ENCODE measurements around the gene BTC. TPM values are rescaled to one million over a fixed set of nuclear protein-coding genes. Genes with fewer than 3 reads are reported as not detected.

The BTC gene
- total RNA-seq, 4 donors from 2014 or later: 6.2 to 7.9 (median 7.6) TPM

DNA sequence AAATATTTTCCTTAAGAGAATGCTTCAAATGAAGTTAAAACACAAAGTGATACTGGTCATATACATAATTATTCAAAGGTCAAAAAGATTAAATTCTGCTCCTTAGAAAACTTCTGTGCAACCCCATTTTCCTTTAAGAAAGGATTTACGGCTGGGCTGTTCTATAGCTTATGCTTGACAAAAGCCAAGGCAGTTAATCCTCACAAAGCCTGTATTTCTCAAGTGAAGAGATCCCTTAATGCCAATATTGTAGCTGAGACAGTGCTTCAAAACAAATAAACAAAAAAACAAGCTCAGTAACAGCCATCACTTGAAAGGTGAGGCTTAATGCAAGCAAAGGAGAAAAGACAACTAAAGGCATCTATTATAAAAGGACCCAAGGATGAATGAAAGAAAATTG is 42.5 kb downstream of the BTC start:
- no peak for TF ChIP-seq POLR2A (IDR thresholded peaks at IDR 0.05)
- TF ChIP-seq, protein P1, sequence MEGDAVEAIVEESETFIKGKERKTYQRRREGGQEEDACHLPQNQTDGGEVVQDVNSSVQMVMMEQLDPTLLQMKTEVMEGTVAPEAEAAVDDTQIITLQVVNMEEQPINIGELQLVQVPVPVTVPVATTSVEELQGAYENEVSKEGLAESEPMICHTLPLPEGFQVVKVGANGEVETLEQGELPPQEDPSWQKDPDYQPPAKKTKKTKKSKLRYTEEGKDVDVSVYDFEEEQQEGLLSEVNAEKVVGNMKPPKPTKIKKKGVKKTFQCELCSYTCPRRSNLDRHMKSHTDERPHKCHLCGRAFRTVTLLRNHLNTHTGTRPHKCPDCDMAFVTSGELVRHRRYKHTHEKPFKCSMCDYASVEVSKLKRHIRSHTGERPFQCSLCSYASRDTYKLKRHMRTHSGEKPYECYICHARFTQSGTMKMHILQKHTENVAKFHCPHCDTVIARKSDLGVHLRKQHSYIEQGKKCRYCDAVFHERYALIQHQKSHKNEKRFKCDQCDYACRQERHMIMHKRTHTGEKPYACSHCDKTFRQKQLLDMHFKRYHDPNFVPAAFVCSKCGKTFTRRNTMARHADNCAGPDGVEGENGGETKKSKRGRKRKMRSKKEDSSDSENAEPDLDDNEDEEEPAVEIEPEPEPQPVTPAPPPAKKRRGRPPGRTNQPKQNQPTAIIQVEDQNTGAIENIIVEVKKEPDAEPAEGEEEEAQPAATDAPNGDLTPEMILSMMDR (IDR thresholded peaks at IDR 0.05): no peak
- Histone ChIP-seq H3K4me3 (replicated peaks in 1 of 3) (no peak overlapping the region), H3K27ac (no peak overlapping the region), H3K9me3 (no peaks in the 10 kb centered on the region), H3K27me3 (no peaks in the 10 kb centered on the region), H3K36me3 (no peaks in the 10 kb centered on the region), H3K4me1 (peaks cover 0 to 8% of the 10 kb centered on the region in 2 donors)
- whole genome bisulfite sequencing, 2 donors: 95 to 97% methylated on average over 1 of the region's 1 CpG
- DNase-seq: no peak
- intact Hi-C loops (cut with DNase I): no loop called here

DNA sequence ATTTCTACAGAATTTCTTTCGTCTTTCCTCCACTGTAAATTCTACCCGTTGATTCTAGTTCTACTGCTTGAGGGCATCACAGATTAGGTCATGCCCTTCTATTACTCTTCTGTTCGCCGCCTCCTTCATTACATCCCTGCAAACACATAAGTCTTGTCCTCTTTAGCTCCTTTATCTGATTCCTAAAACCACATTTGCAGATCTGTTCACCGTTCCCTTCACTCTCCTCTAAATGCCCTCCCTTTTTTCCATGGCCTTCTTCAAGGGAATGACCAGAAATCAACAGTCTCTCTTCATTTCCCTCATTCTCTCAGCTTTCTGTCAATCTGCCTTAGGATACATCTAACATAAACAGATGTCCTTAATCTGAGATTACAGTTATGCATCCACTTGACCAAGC is 43.1 kb downstream of the BTC start:
- intact Hi-C loops (cut with DNase I): no loop called here
- H3K27me3 ChIP-seq: no peaks in the 10 kb centered on the region
- no peak for TF ChIP-seq POLR2A (IDR thresholded peaks at IDR 0.05)
- TF ChIP-seq, protein P1 (IDR thresholded peaks at IDR 0.05): no peak
- DNase-seq: no peak
- no peak overlapping the region for H3K27ac ChIP-seq
- H3K4me3 ChIP-seq (replicated peaks in 1 of 3): no peak overlapping the region
- H3K9me3 ChIP-seq: no peaks in the 10 kb centered on the region
- H3K4me1 ChIP-seq: peaks cover 0 to 8% of the 10 kb centered on the region in 2 donors
- 56 to 68% methylated on average over 5 of the region's 5 CpGs for WGBS, 2 donors
- no peaks in the 10 kb centered on the region for H3K36me3 ChIP-seq

DNA sequence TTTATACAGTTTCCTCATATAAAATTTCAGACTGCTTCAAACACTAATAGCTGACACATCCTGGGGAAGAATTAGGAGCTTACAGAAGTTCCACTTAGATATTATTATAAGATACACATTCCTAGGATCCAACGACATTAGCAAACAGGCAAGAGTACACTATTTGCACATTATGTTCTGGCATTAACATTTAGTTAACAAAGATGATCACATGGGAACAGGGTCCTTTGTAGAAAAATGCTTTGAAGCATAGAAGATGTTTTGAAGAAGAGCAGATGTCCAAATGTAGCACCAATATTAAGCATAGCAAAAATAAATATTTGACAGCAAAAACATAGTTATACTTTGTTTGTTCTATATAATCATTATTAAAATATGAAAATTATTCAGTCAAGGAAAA is 52.1 kb downstream of the BTC start:
- no peak overlapping the region for H3K27ac ChIP-seq
- TF ChIP-seq, protein P1 (IDR thresholded peaks at IDR 0.05): no peak
- TF ChIP-seq POLR2A (IDR thresholded peaks at IDR 0.05): no peak
- H3K4me1 ChIP-seq: no peaks in the 10 kb centered on the region

DNA sequence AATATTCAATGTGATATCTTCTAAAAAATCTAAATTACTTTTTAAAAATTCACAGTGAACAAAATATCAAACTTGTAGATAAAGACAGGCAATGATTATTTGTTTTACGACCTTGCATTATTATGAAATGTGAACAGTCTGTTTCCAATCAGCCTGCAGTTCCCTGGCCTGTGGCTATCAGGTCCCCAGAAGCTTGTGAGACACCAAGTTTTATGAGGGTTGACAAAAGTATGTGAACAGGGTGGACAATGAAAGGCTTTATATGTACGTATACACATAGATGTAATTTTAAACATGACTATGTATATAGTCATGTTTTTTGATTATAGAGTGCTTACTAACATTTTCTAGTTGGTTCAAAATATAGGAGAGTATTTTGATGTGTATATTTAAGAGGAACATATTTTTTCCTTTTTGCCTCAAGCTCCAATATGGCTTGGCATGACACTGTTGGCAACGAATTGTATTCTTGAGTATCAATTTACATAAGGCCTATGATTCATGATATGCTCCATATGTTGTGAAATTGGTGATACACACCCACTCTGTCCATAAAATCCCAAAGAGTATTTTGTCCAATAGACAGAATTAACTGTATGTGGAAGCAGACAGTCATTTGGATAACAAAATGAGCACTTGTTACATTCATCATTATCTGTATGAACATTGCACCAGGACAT is 55.7 kb downstream of the BTC start:
- intact Hi-C loops (cut with DNase I): no loop called here
- no peaks in the 10 kb centered on the region for H3K27me3 ChIP-seq
- H3K27ac ChIP-seq: no peak overlapping the region
- H3K4me3 ChIP-seq (replicated peaks in 1 of 3): no peak overlapping the region
- H3K4me1 ChIP-seq: no peaks in the 10 kb centered on the region
- WGBS, 2 donors: 86 to 92% methylated on average over 3 of the region's 3 CpGs
- no peaks in the 10 kb centered on the region for H3K36me3 ChIP-seq
- TF ChIP-seq, protein P1 (IDR thresholded peaks at IDR 0.05): no peak
- TF ChIP-seq POLR2A (IDR thresholded peaks at IDR 0.05): no peak
- H3K9me3 ChIP-seq: no peaks in the 10 kb centered on the region
- no peak for DNase-seq

More for the DNA sequence above, 52.1 kb downstream of the BTC start:
- Histone ChIP-seq H3K4me3 (replicated peaks in 1 of 3) (no peak overlapping the region), H3K27me3 (no peaks in the 10 kb centered on the region), H3K36me3 (no peaks in the 10 kb centered on the region), H3K9me3 (no peaks in the 10 kb centered on the region)
- 64 to 74% methylated on average over 1 of the region's 1 CpG for whole genome bisulfite sequencing, 2 donors
- intact Hi-C loops (cut with DNase I): no loop called here
- no peak for DNase-seq

DNA sequence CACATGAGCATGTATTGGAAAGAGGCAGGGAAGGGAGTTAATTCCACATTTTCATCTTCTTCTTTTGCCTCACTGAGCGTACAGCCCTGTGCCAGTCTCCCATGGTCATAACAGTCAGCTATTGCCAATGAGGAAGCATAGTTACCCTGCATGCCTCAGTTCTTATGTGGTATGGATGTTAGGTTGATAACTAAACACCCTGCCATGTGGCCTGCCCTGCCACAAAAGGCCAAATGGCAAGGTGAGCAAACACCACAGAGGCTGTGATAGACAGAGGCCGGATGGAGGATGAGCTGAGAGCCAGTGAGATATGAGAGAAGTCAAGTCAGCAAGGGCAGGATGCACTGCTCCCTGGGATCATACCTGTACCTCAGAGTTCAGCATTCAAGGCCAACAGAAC is 59.3 kb downstream of the BTC start:
- H3K36me3 ChIP-seq: no peaks in the 10 kb centered on the region
- intact Hi-C loops (cut with DNase I): no loop called here
- H3K4me1 ChIP-seq: no peaks in the 10 kb centered on the region
- 94 to 97% methylated on average over 2 of the region's 2 CpGs for WGBS, 2 donors
- H3K27me3 ChIP-seq: no peaks in the 10 kb centered on the region
- DNase-seq: no peak
- H3K4me3 ChIP-seq (replicated peaks in 1 of 3): no peak overlapping the region
- no peak for TF ChIP-seq POLR2A (IDR thresholded peaks at IDR 0.05)
- TF ChIP-seq, protein P1 (IDR thresholded peaks at IDR 0.05): no peak
- H3K9me3 ChIP-seq: no peaks in the 10 kb centered on the region
- no peak overlapping the region for H3K27ac ChIP-seq
